Measurements from ENCODE around the gene ATL2.

- no peak for TF ChIP-seq CTCF (IDR thresholded peaks at IDR 0.05; ENCODE audit: borderline replicate concordance, extremely low read depth, low read length, poor library complexity, severe bottlenecking)
- no peak for TF ChIP-seq EZH2 (IDR thresholded peaks at IDR 0.05; ENCODE audit: borderline replicate concordance, low read depth, low read length, severe bottlenecking)
Observed at GRCh38 chr2:38374984-38375383, 2.1 kb downstream of the ATL2 start.

Data from DND-41 (cell line).